Astrocyte (in vitro differentiated cells and primary cell): ENCODE data around the gene RNF152.

Experiments used
- CTCF ChIP-seq: IDR thresholded peaks from 2 replicates; pipeline ENCODE4 v1.5.1; 2011; ENCODE audit warnings: low read depth, mild to moderate bottlenecking, inconsistent platforms, low read length, moderate library complexity; ENCODE audit not compliant: insufficient read depth
- EZH2 ChIP-seq: IDR thresholded peaks from 2 replicates; pipeline ENCODE4 v1.6.1; 2012; ENCODE audit warnings: mild to moderate bottlenecking, low read length, inconsistent platforms; ENCODE audit not compliant: insufficient read depth

DNA sequence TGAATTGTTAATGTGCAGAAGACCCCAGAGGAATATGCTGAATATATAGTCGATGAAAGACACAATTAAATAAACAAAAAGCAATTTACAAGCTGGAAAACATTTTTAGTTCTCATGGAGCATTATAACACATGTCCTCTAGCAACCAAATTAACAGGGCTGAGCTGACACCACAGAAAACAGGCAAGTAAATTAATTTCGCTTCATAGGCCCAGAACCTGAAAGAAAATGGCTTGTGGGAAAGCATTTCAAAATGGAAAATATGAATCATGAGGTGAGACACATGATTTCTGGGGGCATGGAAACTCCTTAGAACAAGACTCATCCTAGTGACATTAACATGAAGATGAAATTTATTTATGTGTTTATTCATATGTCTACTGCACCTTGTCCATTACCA, 25.0 kb upstream of the RNF152 start:
- TF ChIP-seq CTCF, result no peak
- no peak for TF ChIP-seq EZH2
